HG02973 (cell line): Measurements from ENCODE around the gene CDC123.
"Not testable (repeated sequence)": the region's sequence is repeated elsewhere in the genome, so short reads cannot be mapped to it uniquely, and the experiment has no call there.

ENCODE experiments used
- ATAC-seq: cut with Tn5 transposase; IDR thresholded peaks from one replicate; pipeline ENCODE4 v1.9.1; 2021; ENCODE audit warnings: moderate library complexity; ENCODE audit not compliant: unreplicated experiment

The CDC123 gene

GRCh38 chr10:12234687-12235086 is 38.7 kb downstream of the CDC123 start:
- ATAC-seq = not testable (repeated sequence)

- ATAC-seq = no peak
These were observed 39.2 kb downstream of the CDC123 start for GRCh38 chr10:12235116-12235694.

GRCh38 chr10:12235796-12236195 is 39.8 kb downstream of the CDC123 start:
- ATAC-seq = no peak

DNA sequence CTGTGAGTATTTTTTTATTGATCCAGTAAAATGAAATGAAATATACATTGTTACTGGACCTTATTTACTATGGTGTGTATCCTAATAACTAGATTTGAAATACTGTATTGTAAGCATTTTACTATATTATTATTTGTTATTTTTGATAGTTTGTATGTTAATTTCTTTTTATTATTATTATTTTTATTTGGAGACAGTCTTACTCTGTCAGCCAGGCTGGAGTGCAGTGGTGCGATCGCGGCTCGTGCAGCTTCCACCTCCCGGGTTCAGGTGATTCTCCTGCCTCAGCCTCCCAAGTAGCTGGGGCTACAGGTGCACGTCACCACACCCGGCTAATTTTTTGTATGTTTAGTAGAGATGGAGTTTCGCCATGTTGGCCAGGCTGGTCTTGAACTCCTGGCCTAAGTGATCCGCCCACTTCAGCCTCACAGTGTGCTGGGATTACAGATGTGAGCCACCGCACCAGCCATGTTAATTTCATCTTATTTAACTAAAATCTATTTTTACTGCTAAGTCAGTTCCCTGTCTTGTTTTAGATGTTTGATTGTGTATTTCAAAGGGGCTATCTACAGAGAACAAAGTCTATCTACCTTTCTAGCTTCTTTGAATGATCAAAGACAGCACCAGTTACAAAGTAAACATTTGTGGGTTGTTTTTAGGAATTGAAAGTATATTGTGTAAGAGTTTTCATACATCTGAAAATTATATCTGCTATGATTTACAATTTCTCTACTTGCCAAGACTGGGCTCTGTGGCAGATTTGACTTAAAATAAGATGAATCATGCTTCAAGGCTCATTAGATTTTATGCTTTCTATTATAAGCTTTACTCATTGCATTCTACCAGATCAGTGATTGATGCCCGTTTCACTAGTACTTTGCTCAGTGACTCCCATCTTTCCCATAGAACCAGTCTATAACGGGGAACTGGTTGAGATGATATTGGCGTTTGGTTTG is 41.6 kb downstream of the CDC123 start:
- ATAC-seq = no peak

DNA sequence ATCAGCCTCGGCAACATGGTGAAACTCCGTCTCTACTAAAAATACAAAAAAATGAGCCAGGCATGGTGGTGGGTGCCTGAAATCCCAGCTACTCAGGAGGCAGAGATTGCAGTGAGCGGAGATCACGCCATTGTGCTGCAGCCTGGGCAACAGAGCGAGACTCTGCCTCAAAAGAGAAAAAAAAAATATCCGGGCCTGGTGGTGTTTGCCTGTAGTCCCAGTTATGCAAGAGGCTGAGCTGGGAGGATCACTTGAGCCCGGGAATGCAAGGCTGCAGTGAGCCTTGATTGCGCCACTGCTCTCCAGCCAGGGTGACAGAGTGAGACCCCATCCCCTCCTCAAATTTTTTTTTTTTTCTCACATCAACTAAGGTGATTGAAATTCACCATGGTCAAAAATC is 42.8 kb downstream of the CDC123 start:
- ATAC-seq = no peak

DNA sequence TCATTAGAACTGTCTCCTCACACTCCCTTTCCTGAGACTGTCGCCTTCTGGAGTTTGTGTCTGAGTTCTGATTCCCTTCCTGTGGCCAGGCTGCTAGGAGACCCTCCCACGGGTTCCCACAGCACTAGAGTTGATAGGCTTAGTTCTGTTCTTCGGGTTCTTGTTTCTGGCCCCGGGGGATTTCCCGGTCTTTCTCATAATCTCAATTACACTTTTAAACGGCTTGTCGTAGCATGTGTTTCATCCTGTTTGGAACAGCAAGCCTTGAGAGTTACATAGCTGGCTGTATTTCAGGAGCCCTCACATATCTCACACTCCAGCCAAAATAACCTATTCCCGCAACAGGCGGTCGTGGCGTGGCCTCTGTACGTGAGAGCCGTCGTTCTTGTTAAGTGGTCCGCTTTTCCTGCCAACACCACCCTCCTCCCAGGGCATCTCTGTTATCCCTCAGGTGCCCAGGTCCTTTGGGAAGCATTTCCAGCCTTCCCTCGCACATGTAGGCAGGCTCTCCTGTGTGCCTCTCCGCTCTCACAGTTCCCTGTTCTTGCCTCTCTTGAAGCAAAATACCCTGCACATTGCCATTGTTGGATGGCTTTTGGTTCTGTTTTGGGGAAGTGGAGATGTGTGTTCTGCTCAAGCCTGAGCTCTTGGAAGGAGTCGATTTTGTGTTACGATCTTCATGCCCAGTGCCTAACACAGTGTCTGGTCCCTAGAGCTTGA is 46.0 kb downstream of the CDC123 start:
- no peak for ATAC-seq

GRCh38 chr10:12243864-12244620 is 48.1 kb downstream of the CDC123 start:
- ATAC-seq = no peak

- no peak for ATAC-seq
These were observed 54.2 kb downstream of the CDC123 start for GRCh38 chr10:12250181-12250580.

GRCh38 chr10:12250702-12251101 is 54.7 kb downstream of the CDC123 start:
- not testable (repeated sequence) for ATAC-seq

- ATAC-seq = no peak
These were observed 55.6 kb downstream of the CDC123 start for GRCh38 chr10:12251581-12251980.

- ATAC-seq = no peak
These were observed 57.0 kb downstream of the CDC123 start for GRCh38 chr10:12252882-12253546.

GRCh38 chr10:12255048-12255447 is 59.1 kb downstream of the CDC123 start:
- ATAC-seq = no peak

DNA sequence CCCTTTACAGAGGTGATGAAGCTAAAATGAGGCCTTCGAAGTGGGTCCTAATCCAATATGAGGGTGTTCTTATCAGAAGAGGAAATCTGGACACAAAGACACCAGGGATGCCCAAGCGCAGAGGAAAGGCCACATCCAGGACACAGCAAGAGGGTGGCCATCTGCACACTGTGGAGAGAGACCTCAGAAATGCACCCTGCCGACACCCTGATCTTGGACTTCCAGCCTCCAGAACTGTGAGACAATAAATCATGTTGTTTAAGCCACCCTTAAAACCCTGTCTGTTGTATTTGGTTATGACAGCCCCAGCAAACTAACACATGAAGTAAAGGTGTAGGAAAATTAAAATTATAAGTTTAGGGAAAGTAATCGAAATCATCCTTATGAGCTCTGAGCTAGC is 64.0 kb downstream of the CDC123 start:
- no peak for ATAC-seq

GRCh38 chr10:12262278-12262981 is 66.4 kb downstream of the CDC123 start:
- no peak for ATAC-seq

- peak; percentile 75 for ATAC-seq
These were observed 68.4 kb downstream of the CDC123 start for GRCh38 chr10:12264204-12264940.

DNA sequence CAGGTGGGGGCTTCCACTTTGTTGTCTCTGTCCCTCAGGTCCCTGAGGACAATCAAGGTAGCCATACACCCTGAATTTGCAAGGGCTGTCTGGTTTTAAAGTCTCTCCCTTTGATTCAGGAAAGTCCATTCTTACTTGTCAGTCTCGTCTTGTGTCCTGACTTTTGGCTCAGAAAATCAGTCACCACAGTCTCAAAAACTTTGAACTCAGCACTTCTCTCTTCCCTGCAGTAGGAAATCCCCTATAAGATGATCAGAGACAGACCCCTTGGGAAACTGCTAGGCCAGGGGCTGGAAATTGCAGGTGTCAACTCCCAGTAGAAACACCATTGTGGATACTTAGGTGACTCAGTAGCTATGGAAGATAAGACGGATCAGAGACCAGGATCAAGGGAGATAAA is 73.1 kb downstream of the CDC123 start:
- no peak for ATAC-seq

- no peak for ATAC-seq
These were observed 75.2 kb downstream of the CDC123 start for GRCh38 chr10:12271210-12271540.

- not testable (repeated sequence) for ATAC-seq
These were observed 81.9 kb downstream of the CDC123 start for GRCh38 chr10:12277862-12278261.

- no peak for ATAC-seq
These were observed 83.3 kb downstream of the CDC123 start for GRCh38 chr10:12279281-12279680.
